ENCODE results near the gene CTSS.

- no peak for TF ChIP-seq EP300 (IDR thresholded peaks at IDR 0.05)
- TF ChIP-seq CTCF (IDR thresholded peaks at IDR 0.05), result no peak
- no peak for TF ChIP-seq POLR2A (IDR thresholded peaks at IDR 0.05)
Observed at GRCh38 chr1:150763018-150763417, 2.6 kb downstream of the CTSS start.
